Measurements from ENCODE around the gene UQCC2.
A peak's percentile ranks its signal among the peaks of the same experiment; 100 is the strongest.

Gene UQCC2

GRCh38 chr6:33729059-33729458, 17.6 kb upstream of the UQCC2 start:
- peak overlapping the region in 1 of 2 experiments; percentile 22 for H3K14ac ChIP-seq (ENCODE audit: low read length in 2 of 2)
- no peak overlapping the region for H2AFZ ChIP-seq (ENCODE audit: low read depth, low read length)
- no peak overlapping the region for H2BK15ac ChIP-seq (ENCODE audit: low read depth, poor library complexity, severe bottlenecking)
- H3K27me3 ChIP-seq (ENCODE audit: control insufficient read depth in 1 of 2, insufficient read depth in 1 of 2, low read length in 2 of 2) = peaks cover 3 to 64% of the 10 kb centered on the region in 2 experiments
- no peak overlapping the region for H2BK120ac ChIP-seq (ENCODE audit: low read depth, low read length)
- DNase-seq = no peak
- no peak overlapping the region for H2BK5ac ChIP-seq (ENCODE audit: low read depth, low read length, poor library complexity, severe bottlenecking)
- no peak overlapping the region for H3K9ac ChIP-seq (ENCODE audit: low read length)
- H3K36me3 ChIP-seq (ENCODE audit: control insufficient read depth in 1 of 2, insufficient read depth in 2 of 2, low read depth in 1 of 2, low read length in 2 of 2) = peaks cover 0 to 57% of the 10 kb centered on the region in 2 experiments
- H3K18ac ChIP-seq (ENCODE audit: low read depth in 1 of 2, low read length in 2 of 2) = no peak overlapping the region
- no peak overlapping the region for H2BK12ac ChIP-seq (ENCODE audit: low read length in 2 of 2)
- no peak overlapping the region for H4K91ac ChIP-seq (ENCODE audit: low read length)
- H3K4me2 ChIP-seq (ENCODE audit: low read length, poor library complexity, severe bottlenecking) = no peak overlapping the region
- WGBS = 95% methylated on average over 4 of the region's 6 CpGs
- H3K23ac ChIP-seq (ENCODE audit: low read length in 2 of 2) = no peak overlapping the region
- H2AK5ac ChIP-seq (ENCODE audit: low read length, severe bottlenecking) = no peak overlapping the region
- H3K4me3 ChIP-seq (ENCODE audit: insufficient read depth in 1 of 2, low read depth in 1 of 2, low read length in 2 of 2) = no peak overlapping the region
- H3K9me3 ChIP-seq (ENCODE audit: control insufficient read depth, low read length) = no peaks in the 10 kb centered on the region
- peaks cover 15% of the 10 kb centered on the region for H3K4me1 ChIP-seq (ENCODE audit: control insufficient read depth, insufficient read depth, low read depth, low read length)
- H3K4ac ChIP-seq (ENCODE audit: low read depth in 1 of 2, low read length in 2 of 2) = no peak overlapping the region
- peaks cover 2% of the 10 kb centered on the region for H3K79me1 ChIP-seq (replicated peaks; ENCODE audit: low read length, poor library complexity, severe bottlenecking)
- no peak overlapping the region for H3K27ac ChIP-seq (ENCODE audit: low read length, poor library complexity, severe bottlenecking)
- no peak overlapping the region for H4K8ac ChIP-seq (ENCODE audit: low read length)

- no peak overlapping the region for H2AK5ac ChIP-seq (ENCODE audit: low read length, severe bottlenecking)
- no peak overlapping the region for H3K4ac ChIP-seq (ENCODE audit: low read depth in 1 of 2, low read length in 2 of 2)
- no peak overlapping the region for H4K8ac ChIP-seq (ENCODE audit: low read length)
- whole genome bisulfite sequencing = 93% methylated on average over 11 of the region's 11 CpGs
- H2BK12ac ChIP-seq (ENCODE audit: low read length in 2 of 2) = no peak overlapping the region
- no peak overlapping the region for H3K27ac ChIP-seq (ENCODE audit: low read length, poor library complexity, severe bottlenecking)
- H2BK120ac ChIP-seq (ENCODE audit: low read depth, low read length) = no peak overlapping the region
- H3K4me2 ChIP-seq (ENCODE audit: low read length, poor library complexity, severe bottlenecking) = no peak overlapping the region
- H2BK5ac ChIP-seq (ENCODE audit: low read depth, low read length, poor library complexity, severe bottlenecking) = no peak overlapping the region
- no peaks in the 10 kb centered on the region for H3K79me1 ChIP-seq (replicated peaks; ENCODE audit: low read length, poor library complexity, severe bottlenecking)
- H3K14ac ChIP-seq (ENCODE audit: low read length in 2 of 2) = no peak overlapping the region
- H3K4me1 ChIP-seq (ENCODE audit: control insufficient read depth, insufficient read depth, low read depth, low read length) = peaks cover 15% of the 10 kb centered on the region
- H3K9me3 ChIP-seq (ENCODE audit: control insufficient read depth, low read length) = no peaks in the 10 kb centered on the region
- peaks cover 0 to 56% of the 10 kb centered on the region in 2 experiments for H3K36me3 ChIP-seq (ENCODE audit: control insufficient read depth in 1 of 2, insufficient read depth in 2 of 2, low read depth in 1 of 2, low read length in 2 of 2)
- DNase-seq = no peak
- no peak overlapping the region for H3K18ac ChIP-seq (ENCODE audit: low read depth in 1 of 2, low read length in 2 of 2)
- no peak overlapping the region for H2AFZ ChIP-seq (ENCODE audit: low read depth, low read length)
- peaks cover 3 to 71% of the 10 kb centered on the region in 2 experiments for H3K27me3 ChIP-seq (ENCODE audit: control insufficient read depth in 1 of 2, insufficient read depth in 1 of 2, low read length in 2 of 2)
- no peak overlapping the region for H3K4me3 ChIP-seq (ENCODE audit: insufficient read depth in 1 of 2, low read depth in 1 of 2, low read length in 2 of 2)
- H4K91ac ChIP-seq (ENCODE audit: low read length) = no peak overlapping the region
- H2BK15ac ChIP-seq (ENCODE audit: low read depth, poor library complexity, severe bottlenecking) = no peak overlapping the region
- H3K23ac ChIP-seq (ENCODE audit: low read length in 2 of 2) = no peak overlapping the region
- H3K9ac ChIP-seq (ENCODE audit: low read length) = no peak overlapping the region
These were observed 16.9 kb upstream of the UQCC2 start for GRCh38 chr6:33728438-33728837.

GRCh38 chr6:33727932-33728331, 16.4 kb upstream of the UQCC2 start:
- 96% methylated on average over 11 of the region's 11 CpGs for WGBS
- DNase-seq = no peak
- no peaks in the 10 kb centered on the region for H3K79me1 ChIP-seq (replicated peaks; ENCODE audit: low read length, poor library complexity, severe bottlenecking)
- peaks cover 0 to 51% of the 10 kb centered on the region in 2 experiments for H3K36me3 ChIP-seq (ENCODE audit: control insufficient read depth in 1 of 2, insufficient read depth in 2 of 2, low read depth in 1 of 2, low read length in 2 of 2)
- no peak overlapping the region for H2BK5ac ChIP-seq (ENCODE audit: low read depth, low read length, poor library complexity, severe bottlenecking)
- H4K8ac ChIP-seq (ENCODE audit: low read length) = no peak overlapping the region
- H3K14ac ChIP-seq (ENCODE audit: low read length in 2 of 2) = no peak overlapping the region
- no peak overlapping the region for H3K9ac ChIP-seq (ENCODE audit: low read length)
- no peak overlapping the region for H3K4me2 ChIP-seq (ENCODE audit: low read length, poor library complexity, severe bottlenecking)
- no peak overlapping the region for H2AFZ ChIP-seq (ENCODE audit: low read depth, low read length)
- no peak overlapping the region for H3K4me3 ChIP-seq (ENCODE audit: insufficient read depth in 1 of 2, low read depth in 1 of 2, low read length in 2 of 2)
- H3K4me1 ChIP-seq (ENCODE audit: control insufficient read depth, insufficient read depth, low read depth, low read length) = peaks cover 13% of the 10 kb centered on the region
- no peak overlapping the region for H3K23ac ChIP-seq (ENCODE audit: low read length in 2 of 2)
- H3K27me3 ChIP-seq (ENCODE audit: control insufficient read depth in 1 of 2, insufficient read depth in 1 of 2, low read length in 2 of 2) = peaks cover 3 to 76% of the 10 kb centered on the region in 2 experiments
- H4K91ac ChIP-seq (ENCODE audit: low read length) = no peak overlapping the region
- H2BK120ac ChIP-seq (ENCODE audit: low read depth, low read length) = no peak overlapping the region
- H2BK15ac ChIP-seq (ENCODE audit: low read depth, poor library complexity, severe bottlenecking) = no peak overlapping the region
- no peaks in the 10 kb centered on the region for H3K9me3 ChIP-seq (ENCODE audit: control insufficient read depth, low read length)
- no peak overlapping the region for H3K4ac ChIP-seq (ENCODE audit: low read depth in 1 of 2, low read length in 2 of 2)
- no peak overlapping the region for H2BK12ac ChIP-seq (ENCODE audit: low read length in 2 of 2)
- H3K18ac ChIP-seq (ENCODE audit: low read depth in 1 of 2, low read length in 2 of 2) = no peak overlapping the region
- no peak overlapping the region for H2AK5ac ChIP-seq (ENCODE audit: low read length, severe bottlenecking)
- no peak overlapping the region for H3K27ac ChIP-seq (ENCODE audit: low read length, poor library complexity, severe bottlenecking)

- no peak overlapping the region for H4K91ac ChIP-seq (ENCODE audit: low read length)
- no peak overlapping the region for H3K14ac ChIP-seq (ENCODE audit: low read length in 2 of 2)
- no peak overlapping the region for H3K23ac ChIP-seq (ENCODE audit: low read length in 2 of 2)
- H3K4me1 ChIP-seq (ENCODE audit: control insufficient read depth, insufficient read depth, low read depth, low read length) = peaks cover 10% of the 10 kb centered on the region
- no peak for DNase-seq
- H3K36me3 ChIP-seq (ENCODE audit: control insufficient read depth in 1 of 2, insufficient read depth in 2 of 2, low read depth in 1 of 2, low read length in 2 of 2) = peaks cover 0 to 46% of the 10 kb centered on the region in 2 experiments
- H3K18ac ChIP-seq (ENCODE audit: low read depth in 1 of 2, low read length in 2 of 2) = no peak overlapping the region
- H3K9ac ChIP-seq (ENCODE audit: low read length) = no peak overlapping the region
- H2BK120ac ChIP-seq (ENCODE audit: low read depth, low read length) = no peak overlapping the region
- no peak overlapping the region for H3K4me2 ChIP-seq (ENCODE audit: low read length, poor library complexity, severe bottlenecking)
- WGBS = 94% methylated on average over 7 of the region's 7 CpGs
- peaks cover 3 to 84% of the 10 kb centered on the region in 2 experiments for H3K27me3 ChIP-seq (ENCODE audit: control insufficient read depth in 1 of 2, insufficient read depth in 1 of 2, low read length in 2 of 2)
- no peak overlapping the region for H3K4me3 ChIP-seq (ENCODE audit: insufficient read depth in 1 of 2, low read depth in 1 of 2, low read length in 2 of 2)
- H2AFZ ChIP-seq (ENCODE audit: low read depth, low read length) = no peak overlapping the region
- H3K9me3 ChIP-seq (ENCODE audit: control insufficient read depth, low read length) = no peaks in the 10 kb centered on the region
- H2AK5ac ChIP-seq (ENCODE audit: low read length, severe bottlenecking) = no peak overlapping the region
- H4K8ac ChIP-seq (ENCODE audit: low read length) = no peak overlapping the region
- H3K27ac ChIP-seq (ENCODE audit: low read length, poor library complexity, severe bottlenecking) = no peak overlapping the region
- H3K79me1 ChIP-seq (replicated peaks; ENCODE audit: low read length, poor library complexity, severe bottlenecking) = no peaks in the 10 kb centered on the region
- no peak overlapping the region for H3K4ac ChIP-seq (ENCODE audit: low read depth in 1 of 2, low read length in 2 of 2)
- no peak overlapping the region for H2BK15ac ChIP-seq (ENCODE audit: low read depth, poor library complexity, severe bottlenecking)
- no peak overlapping the region for H2BK12ac ChIP-seq (ENCODE audit: low read length in 2 of 2)
- no peak overlapping the region for H2BK5ac ChIP-seq (ENCODE audit: low read depth, low read length, poor library complexity, severe bottlenecking)
These were observed 15.6 kb upstream of the UQCC2 start for GRCh38 chr6:33727126-33727525.

All from mesenchymal stem cell (in vitro differentiated cells and primary cell).